AG04450 (cell line): Measurements from ENCODE around the gene BTNL8. TPM values are rescaled to one million over a fixed set of nuclear protein-coding genes. Genes with fewer than 3 reads are reported as not detected.

Source experiments
- CTCF ChIA-PET: fragments of 300-600, 350-600 bp; formaldehyde crosslinking; extraction: SDS; loops from one replicate; lab custom pipeline; 2022; ENCODE audit warnings: antibody characterized with exemption, inconsistent platforms; lab: Charles Lee
- POLR2A ChIA-PET: fragments of 350-600 bp; formaldehyde crosslinking; extraction: SDS; loops from one replicate; lab custom pipeline; 2021; ENCODE audit warnings: antibody characterized with exemption, inconsistent platforms; lab: Yijun Ruan, JAX
- DNase-seq: peaks from one replicate; pipeline ENCODE4 v3.0.0-alpha.2; 2011; ENCODE audit warnings: low read depth, low spot score
- H3K27ac ChIP-seq: one replicate; pipeline ENCODE4 v1.5.1; 2012; ENCODE audit warnings: low read depth, low read length, control low read depth
- H3K27me3 ChIP-seq: one replicate; pipeline ENCODE4 v1.6.0; 2012; ENCODE audit warnings: low read length; ENCODE audit not compliant: control insufficient read depth, insufficient read depth
- H3K4me3 ChIP-seq: 2 replicates; pipeline ENCODE4 v1.5.1; 2011; ENCODE audit warnings: mild to moderate bottlenecking, low read depth, low read length, control low read depth
- H3K9me3 ChIP-seq: 2 replicates; pipeline ENCODE4 v1.5.1; 2012; ENCODE audit warnings: low read length; ENCODE audit not compliant: control insufficient read depth, insufficient read depth
- CTCF ChIP-seq: IDR thresholded peaks from 2 replicates; pipeline ENCODE4 v1.5.1; 2011; ENCODE audit warnings: low read depth, low read length, control low read depth, inconsistent platforms
- polyA plus RNA-seq: library from polyadenylated mRNA; depleted of rRNA; stranded (reverse); fragments of >200 nt; gene quantifications from 2 replicates; pipeline ENCODE4 v1.2.3, GENCODE V29; 2011

BTNL8 gene
- polyA plus RNA-seq, 1 experiment: not detected

- Histone ChIP-seq H3K27me3 (no peaks in the 10 kb centered on the region), H3K9me3 (peaks cover 29% of the 10 kb centered on the region), H3K4me3 (no peak overlapping the region), H3K27ac (no peak overlapping the region)
- TF ChIP-seq CTCF: no peak
- no peak for DNase-seq
- ChIA-PET CTCF (interaction anchor here (0.7 to 1.1 kb wide), 2 partner anchors 16 to 32 kb away, joined by 4 to 9 read pairs; no protein-coding TSS in a partner anchor), POLR2A (no interaction called here)
These were observed 45.7 kb upstream of the BTNL8 start for GRCh38 chr5:180853121-180853847.

GRCh38 chr5:180853848-180854176 is 45.1 kb upstream of the BTNL8 start:
- no peak for TF ChIP-seq CTCF
- ChIA-PET CTCF (no interaction called here), POLR2A (no interaction called here)
- Histone ChIP-seq H3K27ac (no peak overlapping the region), H3K9me3 (peaks cover 26% of the 10 kb centered on the region), H3K27me3 (no peaks in the 10 kb centered on the region), H3K4me3 (no peak overlapping the region)
- no peak for DNase-seq

GRCh38 chr5:180858586-180858985 is 40.4 kb upstream of the BTNL8 start:
- POLR2A ChIA-PET: interaction anchor here (0.7 kb wide), 1 partner anchor 74 kb away, joined by 5 read pairs; no protein-coding TSS in a partner anchor
- no peak for DNase-seq

GRCh38 chr5:180860273-180860886 is 38.6 kb upstream of the BTNL8 start:
- H3K27me3 ChIP-seq: no peaks in the 10 kb centered on the region
- CTCF ChIA-PET: interaction anchor here (0.6 to 1.6 kb wide), 8 partner anchors 9 to 654 kb away, joined by 3 to 14 read pairs (median 4); no protein-coding TSS in a partner anchor

More at GRCh38 chr5:180858586-180858985, 40.4 kb upstream of the BTNL8 start:
- TF ChIP-seq CTCF: no peak
- Histone ChIP-seq H3K27me3 (no peaks in the 10 kb centered on the region), H3K4me3 (no peak overlapping the region), H3K9me3 (no peaks in the 10 kb centered on the region; the same call in 1 of the 2 replicates), H3K27ac (no peak overlapping the region)
- CTCF ChIA-PET: interaction anchor here (2.2 kb wide), 1 partner anchor 10 kb away, joined by 14 read pairs; no protein-coding TSS in a partner anchor

More at GRCh38 chr5:180860273-180860886, 38.6 kb upstream of the BTNL8 start:
- Histone ChIP-seq H3K9me3 (no peaks in the 10 kb centered on the region; the same call in 1 of the 2 replicates), H3K27ac (peak overlapping the region; percentile 52), H3K4me3 (peak overlapping the region; percentile 98)
- DNase-seq: no peak
- POLR2A ChIA-PET: interaction anchor here (0.6 kb wide), 1 partner anchor 273 kb away, joined by 7 read pairs; no protein-coding TSS in a partner anchor
- TF ChIP-seq CTCF: peak; percentile 17; the same call in 1 of the 2 replicates
